Measurements from ENCODE around the gene PDE11A. TPM values are rescaled to one million over a fixed set of nuclear protein-coding genes. Genes with fewer than 3 reads are reported as not detected.

PDE11A gene
- total RNA-seq, 1 experiment from 2014 or later: 0.13 TPM

DNA sequence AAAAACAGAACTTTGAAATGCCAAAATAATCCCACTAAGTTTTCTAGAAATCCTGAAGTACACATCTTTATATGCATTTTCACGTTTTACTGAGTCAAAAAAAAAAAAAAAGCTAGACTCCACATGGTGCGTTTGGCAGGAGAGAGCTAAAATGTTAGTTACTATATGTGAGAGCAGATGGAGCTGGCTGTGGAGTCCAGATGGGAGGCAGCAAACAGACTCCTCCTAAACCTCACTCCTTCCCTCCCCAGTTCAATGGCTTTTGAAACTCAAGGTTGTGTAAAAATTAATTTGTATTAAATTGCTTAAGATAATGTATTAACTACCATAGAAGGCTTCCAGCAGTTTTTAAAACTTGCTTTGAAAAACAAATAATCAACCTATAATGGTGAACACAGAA is 431.2 kb downstream of the PDE11A start:
- Histone ChIP-seq H3K9ac (ENCODE audit: extremely low read depth, insufficient read length, low read length) (no peak overlapping the region), H2BK15ac (ENCODE audit: low read depth, low read length) (no peak overlapping the region), H3K4me1 (ENCODE audit: insufficient read depth, low read length) (no peaks in the 10 kb centered on the region), H3K79me1 (ENCODE audit: insufficient read depth, low read depth, low read length, poor library complexity, severe bottlenecking) (no peaks in the 10 kb centered on the region), H3K23me2 (ENCODE audit: insufficient read length, low read depth, low read length, poor library complexity, severe bottlenecking) (no peaks in the 10 kb centered on the region), H2BK12ac (ENCODE audit: insufficient read length, low read depth, low read length) (no peak overlapping the region), H3K79me2 (ENCODE audit: insufficient read depth, low read length) (no peaks in the 10 kb centered on the region), H2BK20ac (ENCODE audit: low read depth, low read length, poor library complexity, severe bottlenecking) (no peak overlapping the region), H2AK5ac (ENCODE audit: insufficient read length, low read length) (no peak overlapping the region), H4K91ac (ENCODE audit: insufficient read length, low read depth, low read length) (no peak overlapping the region), H3K27ac (ENCODE audit: insufficient read length, low read depth, low read length) (no peak overlapping the region), H3K56ac (ENCODE audit: insufficient read length, low read depth, low read length) (no peak overlapping the region), H4K5ac (ENCODE audit: insufficient read length, low read depth, low read length) (no peak overlapping the region), H3K14ac (ENCODE audit: insufficient read depth, low read length) (no peak overlapping the region), H3K4ac (ENCODE audit: low read depth, low read length) (no peak overlapping the region), H2AFZ (ENCODE audit: low read length) (no peak overlapping the region), H3K27me3 (ENCODE audit: insufficient read depth, low read length) (no peaks in the 10 kb centered on the region), H4K20me1 (ENCODE audit: control insufficient read depth, insufficient read depth, insufficient read length) (no peaks in the 10 kb centered on the region), H3K4me2 (ENCODE audit: insufficient read depth, insufficient read length, low read length) (no peak overlapping the region), H2BK120ac (ENCODE audit: low read depth, low read length, poor library complexity, severe bottlenecking) (no peak overlapping the region), H4K8ac (replicated peaks; ENCODE audit: insufficient read length, low read depth, low read length) (no peak overlapping the region), H2BK5ac (ENCODE audit: insufficient read length, low read length) (no peak overlapping the region), H3K9me3 (ENCODE audit: control insufficient read depth, low read depth, low read length) (no peaks in the 10 kb centered on the region), H3K18ac (ENCODE audit: insufficient read length, low read depth, low read length) (no peak overlapping the region), H3K23ac (ENCODE audit: insufficient read length, low read depth, low read length) (no peak overlapping the region), H3T11ph (ENCODE audit: low read length) (no peak overlapping the region)
- no peak for DNase-seq
- Mint-ChIP-seq H3K9me3 (peaks cover 17 to 24% of the 10 kb centered on the region in 2 experiments), H3K27ac (no peak overlapping the region), H3K27me3 (ENCODE audit: low read depth) (peaks cover 10% of the 10 kb centered on the region), H3K36me3 (ENCODE audit: insufficient read depth in 1 of 3, low read depth in 3 of 3) (peaks cover 0 to 14% (median 9%) of the 10 kb centered on the region in 3 experiments; a peak in 4 of 7 replicates), H3K4me3 (no peak overlapping the region), H3K4me1 (no peaks in the 10 kb centered on the region)
- WGBS (ENCODE audit: extremely low coverage, insufficient read length, low lambda C conversion rate): no CpG with 5 or more reads among the region's 2 CpGs
- TF ChIP-seq, protein P1, sequence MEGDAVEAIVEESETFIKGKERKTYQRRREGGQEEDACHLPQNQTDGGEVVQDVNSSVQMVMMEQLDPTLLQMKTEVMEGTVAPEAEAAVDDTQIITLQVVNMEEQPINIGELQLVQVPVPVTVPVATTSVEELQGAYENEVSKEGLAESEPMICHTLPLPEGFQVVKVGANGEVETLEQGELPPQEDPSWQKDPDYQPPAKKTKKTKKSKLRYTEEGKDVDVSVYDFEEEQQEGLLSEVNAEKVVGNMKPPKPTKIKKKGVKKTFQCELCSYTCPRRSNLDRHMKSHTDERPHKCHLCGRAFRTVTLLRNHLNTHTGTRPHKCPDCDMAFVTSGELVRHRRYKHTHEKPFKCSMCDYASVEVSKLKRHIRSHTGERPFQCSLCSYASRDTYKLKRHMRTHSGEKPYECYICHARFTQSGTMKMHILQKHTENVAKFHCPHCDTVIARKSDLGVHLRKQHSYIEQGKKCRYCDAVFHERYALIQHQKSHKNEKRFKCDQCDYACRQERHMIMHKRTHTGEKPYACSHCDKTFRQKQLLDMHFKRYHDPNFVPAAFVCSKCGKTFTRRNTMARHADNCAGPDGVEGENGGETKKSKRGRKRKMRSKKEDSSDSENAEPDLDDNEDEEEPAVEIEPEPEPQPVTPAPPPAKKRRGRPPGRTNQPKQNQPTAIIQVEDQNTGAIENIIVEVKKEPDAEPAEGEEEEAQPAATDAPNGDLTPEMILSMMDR (conservative IDR thresholded peaks at IDR 0.05): no peak
